ENCODE results near the gene YARS1. TPM values are rescaled to one million over a fixed set of nuclear protein-coding genes. Genes with fewer than 3 reads are reported as not detected.

Gene YARS1
- total and polyA plus RNA-seq, 3 donors from 2014 or later: 79.8 to 110 (median 96.6) TPM

DNA sequence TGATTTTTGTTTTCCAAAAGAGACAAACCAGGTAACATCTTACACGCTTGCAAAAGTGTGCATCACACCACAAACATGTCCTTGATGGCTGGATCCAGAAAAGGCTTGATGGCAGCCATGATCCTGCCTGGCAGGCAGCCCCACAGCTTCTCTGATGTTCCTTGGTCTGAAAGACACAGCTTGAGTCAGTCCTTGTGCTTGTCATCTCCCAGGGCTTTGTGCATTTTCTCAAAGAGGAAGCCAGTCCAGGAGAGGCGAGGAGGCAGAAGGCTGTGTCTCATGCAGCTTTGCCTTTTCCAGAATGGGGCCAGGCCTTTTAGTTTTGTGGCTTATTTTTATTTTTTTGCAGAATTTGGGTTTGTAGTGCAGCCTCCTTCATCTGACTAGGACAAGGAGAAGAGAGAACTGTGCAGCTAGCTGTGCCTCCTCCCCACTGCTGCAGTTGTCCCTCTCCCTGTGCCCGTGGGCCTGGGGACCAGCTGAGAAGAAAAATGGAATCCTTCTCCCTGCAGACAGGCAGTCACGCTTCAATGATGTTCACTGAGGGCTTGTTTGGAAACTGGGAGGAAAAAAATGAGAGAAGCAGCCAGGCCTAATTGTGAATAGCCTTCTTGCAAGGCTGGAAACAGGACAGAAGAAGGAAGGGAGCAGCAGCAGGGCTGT, 46.2 kb upstream of the YARS1 start:
- H3K4me3 ChIP-seq: no peak overlapping the region
- 95% methylated on average over 4 of the region's 4 CpGs for WGBS, 2 donors

GRCh38 chr1:32861904-32862695, 44.9 kb upstream of the YARS1 start:
- Histone ChIP-seq H3K4me1 (peaks cover 19% of the 10 kb centered on the region), H3K27ac (no peak overlapping the region), H3K9me3 (no peaks in the 10 kb centered on the region), H3K27me3 (no peaks in the 10 kb centered on the region), H3K36me3 (ENCODE audit: low read depth, missing control alignments) (no peaks in the 10 kb centered on the region), H3K4me3 (no peak overlapping the region)
- DNase-seq: no peak
- 75 to 76% methylated on average over 3 of the region's 3 CpGs for WGBS, 2 donors
- intact Hi-C loops (cut with DNase I; ENCODE audit: low total_unique reads): no loop called here
- TF ChIP-seq CTCF (IDR thresholded peaks at IDR 0.05) (no peak), POLR2A (IDR thresholded peaks at IDR 0.05) (no peak)

More for the DNA sequence above, 46.2 kb upstream of the YARS1 start:
- Histone ChIP-seq H3K36me3 (ENCODE audit: low read depth, missing control alignments) (no peaks in the 10 kb centered on the region), H3K9me3 (no peaks in the 10 kb centered on the region), H3K4me1 (peaks cover 19% of the 10 kb centered on the region), H3K27ac (no peak overlapping the region), H3K27me3 (no peaks in the 10 kb centered on the region)
- DNase-seq: no peak
- intact Hi-C loops (cut with DNase I; ENCODE audit: low total_unique reads): no loop called here
- no peak for TF ChIP-seq CTCF (IDR thresholded peaks at IDR 0.05)
- no peak for TF ChIP-seq POLR2A (IDR thresholded peaks at IDR 0.05)

DNA sequence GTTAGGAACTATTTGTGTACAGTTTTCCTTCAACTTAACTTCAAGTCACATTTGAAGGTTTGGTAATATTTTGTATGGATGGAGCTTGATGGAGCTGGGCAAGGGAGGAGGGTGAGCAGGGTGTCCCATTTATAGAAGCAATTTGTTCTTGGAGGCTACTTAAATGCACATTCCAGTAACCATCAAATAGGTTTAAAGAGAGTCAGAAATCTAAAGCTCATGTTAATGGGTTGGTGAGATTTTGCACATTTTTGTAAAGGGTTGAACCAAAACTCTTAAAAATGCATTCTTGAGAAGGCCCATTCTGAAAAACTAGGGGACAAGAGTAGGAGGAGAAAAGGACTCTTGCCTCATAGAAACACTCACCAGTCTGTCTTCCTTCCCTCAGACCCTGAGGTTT, 43.4 kb upstream of the YARS1 start:
- H3K4me3 ChIP-seq: no peak overlapping the region
- intact Hi-C loops (cut with DNase I; ENCODE audit: low total_unique reads): no loop called here
- peaks cover 8% of the 10 kb centered on the region for H3K4me1 ChIP-seq
- TF ChIP-seq CTCF (IDR thresholded peaks at IDR 0.05) (no peak), POLR2A (IDR thresholded peaks at IDR 0.05) (no peak)
- H3K27me3 ChIP-seq: no peaks in the 10 kb centered on the region
- DNase-seq: no peak
- H3K36me3 ChIP-seq (ENCODE audit: low read depth, missing control alignments): no peaks in the 10 kb centered on the region
- H3K9me3 ChIP-seq: no peaks in the 10 kb centered on the region
- H3K27ac ChIP-seq: no peak overlapping the region

DNA sequence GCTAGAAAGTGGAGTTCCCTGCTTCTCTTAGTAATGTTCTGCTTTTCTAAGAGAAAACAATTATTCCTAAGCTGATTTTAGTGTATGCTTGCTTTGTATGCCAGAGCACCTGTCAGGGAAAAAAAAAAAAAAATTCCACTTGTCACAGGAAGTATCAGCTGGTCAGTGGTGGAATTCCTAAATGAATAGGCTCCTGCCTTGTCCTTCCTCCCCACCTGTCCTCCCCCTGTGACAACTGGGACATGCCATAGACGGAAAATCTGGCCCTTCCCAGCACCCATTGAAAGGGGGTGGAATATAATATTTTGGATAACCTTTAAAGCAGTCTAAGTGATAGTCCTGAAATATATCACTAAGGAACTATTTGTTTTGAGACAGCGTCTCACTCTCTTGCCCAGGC, 42.8 kb upstream of the YARS1 start:
- intact Hi-C loops (cut with DNase I; ENCODE audit: low total_unique reads): no loop called here
- no peak overlapping the region for H3K27ac ChIP-seq

More for the DNA sequence above, 42.8 kb upstream of the YARS1 start:
- no peak for DNase-seq
- Histone ChIP-seq H3K27me3 (no peaks in the 10 kb centered on the region), H3K36me3 (ENCODE audit: low read depth, missing control alignments) (no peaks in the 10 kb centered on the region), H3K4me3 (no peak overlapping the region), H3K9me3 (no peaks in the 10 kb centered on the region), H3K4me1 (peaks cover 2% of the 10 kb centered on the region)
- TF ChIP-seq CTCF (IDR thresholded peaks at IDR 0.05) (no peak), POLR2A (IDR thresholded peaks at IDR 0.05) (no peak)
- WGBS, 2 donors: 86 to 96% methylated on average over 2 of the region's 2 CpGs
